IMR-90 (cell line): ENCODE measurements around the gene TPI1.

ENCODE experiments used
- CEBPB ChIP-seq: IDR thresholded peaks from 2 replicates; pipeline ENCODE4 v1.6.1; 2012; ENCODE audit warnings: low read depth, low read length, improper control_type of control experiment
- CTCF ChIP-seq: conservative IDR thresholded peaks from 2 replicates; pipeline ENCODE4 v1.5.1; 2012; ENCODE audit warnings: mild to moderate bottlenecking, low read depth, low read length, improper control_type of control experiment
- POLR2A ChIP-seq: IDR thresholded peaks from 2 replicates; pipeline ENCODE4 v1.6.1; 2012; ENCODE audit warnings: mild to moderate bottlenecking, low read depth, low read length
- RAD21 ChIP-seq: IDR thresholded peaks from 2 replicates; pipeline ENCODE4 v1.6.1; 2012; ENCODE audit warnings: low read length, improper control_type of control experiment
- RCOR1 ChIP-seq: IDR thresholded peaks from 2 replicates; pipeline ENCODE4 v1.6.1; 2012; ENCODE audit warnings: mild to moderate bottlenecking, low read length, improper control_type of control experiment; ENCODE audit not compliant: insufficient replicate concordance

GRCh38 chr12:6817662-6818157, 49.6 kb upstream of the TPI1 start:
- TF ChIP-seq POLR2A (no peak), CTCF (no peak), CEBPB (no peak), RAD21 (no peak), RCOR1 (no peak)
